ENCODE data around the gene PHF19.

PHF19 gene

DNA sequence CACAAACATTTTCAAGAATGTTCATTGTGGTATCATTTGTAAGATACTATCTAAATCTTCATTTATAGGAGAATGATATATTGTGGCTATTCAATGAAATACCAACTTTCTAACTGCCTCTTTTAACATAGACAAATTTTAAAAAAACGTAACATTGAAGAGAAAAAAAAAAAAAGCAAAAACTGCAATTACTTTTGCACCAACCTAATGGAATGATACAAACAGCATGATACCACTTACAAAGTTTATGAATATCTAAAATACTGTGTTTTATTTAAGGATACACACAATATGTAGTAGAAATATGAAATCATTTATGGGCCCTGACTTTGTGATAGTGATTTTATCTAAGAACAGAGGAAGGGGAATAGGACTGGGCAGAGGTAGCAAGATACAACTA, 58.4 kb downstream of the PHF19 start:
- TF ChIP-seq, protein P1, sequence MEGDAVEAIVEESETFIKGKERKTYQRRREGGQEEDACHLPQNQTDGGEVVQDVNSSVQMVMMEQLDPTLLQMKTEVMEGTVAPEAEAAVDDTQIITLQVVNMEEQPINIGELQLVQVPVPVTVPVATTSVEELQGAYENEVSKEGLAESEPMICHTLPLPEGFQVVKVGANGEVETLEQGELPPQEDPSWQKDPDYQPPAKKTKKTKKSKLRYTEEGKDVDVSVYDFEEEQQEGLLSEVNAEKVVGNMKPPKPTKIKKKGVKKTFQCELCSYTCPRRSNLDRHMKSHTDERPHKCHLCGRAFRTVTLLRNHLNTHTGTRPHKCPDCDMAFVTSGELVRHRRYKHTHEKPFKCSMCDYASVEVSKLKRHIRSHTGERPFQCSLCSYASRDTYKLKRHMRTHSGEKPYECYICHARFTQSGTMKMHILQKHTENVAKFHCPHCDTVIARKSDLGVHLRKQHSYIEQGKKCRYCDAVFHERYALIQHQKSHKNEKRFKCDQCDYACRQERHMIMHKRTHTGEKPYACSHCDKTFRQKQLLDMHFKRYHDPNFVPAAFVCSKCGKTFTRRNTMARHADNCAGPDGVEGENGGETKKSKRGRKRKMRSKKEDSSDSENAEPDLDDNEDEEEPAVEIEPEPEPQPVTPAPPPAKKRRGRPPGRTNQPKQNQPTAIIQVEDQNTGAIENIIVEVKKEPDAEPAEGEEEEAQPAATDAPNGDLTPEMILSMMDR (IDR thresholded peaks at IDR 0.05; ENCODE audit: low read depth, low read length), result no peak
- no peak for DNase-seq (ENCODE audit: low read depth in 2 of 2)
- no peak overlapping the region for H3K4me3 ChIP-seq (replicated peaks in 1 of 2; ENCODE audit: low read depth in 2 of 2, low read length in 2 of 2)

DNA sequence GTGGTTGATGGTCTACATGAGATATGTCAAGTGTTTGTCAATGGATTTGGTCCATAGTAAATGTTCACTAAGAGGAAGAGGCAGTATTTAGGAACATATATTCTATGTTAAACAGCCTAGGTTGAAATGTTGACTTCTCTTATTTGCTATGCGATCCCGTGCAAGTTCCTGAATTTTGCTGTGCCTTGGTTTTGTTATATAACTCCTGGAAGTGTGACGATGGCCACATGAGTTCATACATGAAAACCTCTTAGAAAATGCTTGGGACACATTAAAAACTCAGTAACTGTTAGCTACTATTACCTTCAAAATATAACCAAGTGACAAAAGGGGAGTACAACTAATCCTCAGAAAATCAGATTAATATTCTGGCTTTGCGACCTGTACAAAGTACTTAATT, 61.9 kb downstream of the PHF19 start:
- TF ChIP-seq, protein P1 (IDR thresholded peaks at IDR 0.05; ENCODE audit: low read depth, low read length), result no peak

DNA sequence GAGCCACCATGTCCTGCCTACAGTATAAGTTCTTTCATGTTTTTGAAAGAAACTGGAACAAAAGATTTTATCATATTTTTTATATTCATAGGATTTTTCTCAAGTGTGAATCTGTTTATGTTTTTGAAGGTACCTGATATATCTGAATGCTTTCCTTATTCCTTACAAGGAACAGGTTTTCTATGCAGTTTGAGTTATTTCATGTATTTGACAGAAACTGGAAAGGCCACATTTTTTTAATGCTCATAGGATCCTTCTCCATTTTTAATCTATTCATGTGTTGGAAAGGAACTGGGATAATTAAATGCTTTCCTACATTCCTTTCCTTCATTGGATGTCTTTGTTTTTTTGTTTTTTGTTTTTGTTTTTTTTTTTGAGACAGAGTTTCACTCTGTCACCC, 68.1 kb downstream of the PHF19 start:
- H3K4me3 ChIP-seq (replicated peaks in 1 of 2; ENCODE audit: low read depth in 2 of 2, low read length in 2 of 2), result no peak overlapping the region
- DNase-seq (ENCODE audit: low read depth in 2 of 2), result no peak
- TF ChIP-seq, protein P1 (IDR thresholded peaks at IDR 0.05; ENCODE audit: low read depth, low read length), result no peak

More for the DNA sequence above, 61.9 kb downstream of the PHF19 start:
- no peak for DNase-seq (ENCODE audit: low read depth in 2 of 2)
- H3K4me3 ChIP-seq (replicated peaks in 1 of 2; ENCODE audit: low read depth in 2 of 2, low read length in 2 of 2), result no peak overlapping the region

GRCh38 chr9:120807607-120808379, 69.2 kb downstream of the PHF19 start:
- H3K4me3 ChIP-seq (replicated peaks in 1 of 2; ENCODE audit: low read depth in 2 of 2, low read length in 2 of 2), result no peak overlapping the region
- no peak for DNase-seq (ENCODE audit: low read depth in 2 of 2)
- TF ChIP-seq, protein P1 (IDR thresholded peaks at IDR 0.05; ENCODE audit: low read depth, low read length), result no peak

All from cardiac fibroblast (primary cell).